AG10803 (cell line): ENCODE results near the gene RTKN.
"Not testable (repeated sequence)": the region's sequence is repeated elsewhere in the genome, so short reads cannot be mapped to it uniquely, and the experiment has no call there.

Experiments used
- DNase-seq: peaks from one replicate; pipeline ENCODE4 v3.0.0; 2010; ENCODE audit warnings: low read depth
- H3K4me3 ChIP-seq: 2 replicates; pipeline ENCODE4 v1.5.1; 2011; ENCODE audit warnings: mild to moderate bottlenecking, low read length, control low read depth
- TF ChIP-seq, protein P1 (sequence below): conservative IDR thresholded peaks from 2 replicates; pipeline ENCODE4 v1.5.1; 2011; ENCODE audit warnings: mild to moderate bottlenecking, low read length, control low read depth, inconsistent platforms

RTKN gene

GRCh38 chr2:74448771-74449170, 7.0 kb upstream of the RTKN start:
- DNase-seq, result no peak
- H3K4me3 ChIP-seq, result no peak overlapping the region
- TF ChIP-seq, protein P1, sequence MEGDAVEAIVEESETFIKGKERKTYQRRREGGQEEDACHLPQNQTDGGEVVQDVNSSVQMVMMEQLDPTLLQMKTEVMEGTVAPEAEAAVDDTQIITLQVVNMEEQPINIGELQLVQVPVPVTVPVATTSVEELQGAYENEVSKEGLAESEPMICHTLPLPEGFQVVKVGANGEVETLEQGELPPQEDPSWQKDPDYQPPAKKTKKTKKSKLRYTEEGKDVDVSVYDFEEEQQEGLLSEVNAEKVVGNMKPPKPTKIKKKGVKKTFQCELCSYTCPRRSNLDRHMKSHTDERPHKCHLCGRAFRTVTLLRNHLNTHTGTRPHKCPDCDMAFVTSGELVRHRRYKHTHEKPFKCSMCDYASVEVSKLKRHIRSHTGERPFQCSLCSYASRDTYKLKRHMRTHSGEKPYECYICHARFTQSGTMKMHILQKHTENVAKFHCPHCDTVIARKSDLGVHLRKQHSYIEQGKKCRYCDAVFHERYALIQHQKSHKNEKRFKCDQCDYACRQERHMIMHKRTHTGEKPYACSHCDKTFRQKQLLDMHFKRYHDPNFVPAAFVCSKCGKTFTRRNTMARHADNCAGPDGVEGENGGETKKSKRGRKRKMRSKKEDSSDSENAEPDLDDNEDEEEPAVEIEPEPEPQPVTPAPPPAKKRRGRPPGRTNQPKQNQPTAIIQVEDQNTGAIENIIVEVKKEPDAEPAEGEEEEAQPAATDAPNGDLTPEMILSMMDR, result no peak

GRCh38 chr2:74447230-74447999, 5.7 kb upstream of the RTKN start:
- H3K4me3 ChIP-seq, result no peak overlapping the region
- no peak for DNase-seq
- TF ChIP-seq, protein P1, result no peak

DNA sequence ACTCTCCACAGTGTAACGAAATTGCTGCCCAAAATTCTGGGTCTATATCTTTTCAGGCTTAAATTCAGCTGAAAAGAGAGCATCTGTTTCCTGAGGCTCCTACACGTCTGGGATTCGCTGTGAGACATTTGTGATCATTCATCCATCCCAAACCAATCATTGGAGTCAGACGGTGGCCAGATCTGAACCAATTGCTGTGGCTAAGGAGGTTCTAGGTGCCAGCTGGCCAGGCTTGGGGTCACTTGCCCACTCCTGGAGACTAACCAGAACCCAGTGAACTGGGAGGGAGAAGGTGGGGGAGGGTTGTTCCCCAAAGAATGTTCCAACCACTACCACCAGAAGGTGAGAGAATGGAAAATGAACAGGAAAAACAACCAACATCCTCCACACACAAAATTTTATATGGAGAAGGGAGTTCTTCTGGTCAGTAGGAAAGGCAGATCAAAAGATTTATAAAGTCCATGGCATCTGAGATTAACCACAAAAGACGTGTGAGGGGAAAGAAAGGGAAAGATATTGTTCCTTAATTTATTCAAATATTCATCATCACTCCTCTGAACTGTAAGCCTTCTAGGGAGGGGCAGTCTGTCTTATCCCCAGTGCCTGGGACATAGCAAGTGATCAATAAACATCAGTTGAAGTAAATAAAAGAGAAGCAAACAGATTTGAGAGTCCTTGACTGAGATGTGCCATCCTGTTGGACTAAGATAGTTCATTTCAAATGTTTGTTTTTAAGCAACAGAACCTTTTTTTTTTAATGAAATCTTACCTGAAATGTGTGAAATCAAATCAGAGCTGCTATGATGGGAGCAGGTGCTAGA, 3.0 kb upstream of the RTKN start:
- no peak for DNase-seq
- TF ChIP-seq, protein P1, result no peak
- H3K4me3 ChIP-seq, result no peak overlapping the region

- not testable (repeated sequence) for H3K4me3 ChIP-seq, DNase-seq
Observed at GRCh38 chr2:74442483-74443297, 953 bp upstream of the RTKN start.

DNA sequence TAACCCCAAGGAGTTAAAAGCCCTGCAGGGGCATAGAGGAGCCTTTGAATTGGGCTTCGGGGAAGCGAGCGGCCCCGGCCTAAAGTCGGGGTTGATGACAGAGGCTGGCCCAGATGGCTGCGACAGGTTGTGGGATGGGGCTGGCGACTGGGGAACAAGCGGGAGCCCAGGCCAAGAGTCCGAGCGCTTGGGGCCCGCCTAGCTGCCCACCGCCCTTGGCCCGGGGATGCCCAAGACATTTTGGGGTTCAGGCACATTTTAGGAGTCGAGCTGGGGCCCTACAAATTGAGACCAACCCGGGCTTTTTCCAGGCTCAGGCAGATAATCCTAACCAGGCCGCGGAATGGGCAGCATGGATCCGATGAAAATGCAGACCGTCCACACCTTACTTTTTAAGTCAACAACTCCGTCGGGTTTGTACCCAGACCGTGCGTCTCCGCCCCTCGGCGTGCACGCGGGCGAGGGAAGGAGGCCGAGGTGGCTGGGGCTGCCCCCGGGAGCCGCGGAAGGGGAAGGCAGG, 507 bp downstream of the RTKN start:
- TF ChIP-seq, protein P1, result no peak
- H3K4me3 ChIP-seq, result no peak overlapping the region
- no peak for DNase-seq

DNA sequence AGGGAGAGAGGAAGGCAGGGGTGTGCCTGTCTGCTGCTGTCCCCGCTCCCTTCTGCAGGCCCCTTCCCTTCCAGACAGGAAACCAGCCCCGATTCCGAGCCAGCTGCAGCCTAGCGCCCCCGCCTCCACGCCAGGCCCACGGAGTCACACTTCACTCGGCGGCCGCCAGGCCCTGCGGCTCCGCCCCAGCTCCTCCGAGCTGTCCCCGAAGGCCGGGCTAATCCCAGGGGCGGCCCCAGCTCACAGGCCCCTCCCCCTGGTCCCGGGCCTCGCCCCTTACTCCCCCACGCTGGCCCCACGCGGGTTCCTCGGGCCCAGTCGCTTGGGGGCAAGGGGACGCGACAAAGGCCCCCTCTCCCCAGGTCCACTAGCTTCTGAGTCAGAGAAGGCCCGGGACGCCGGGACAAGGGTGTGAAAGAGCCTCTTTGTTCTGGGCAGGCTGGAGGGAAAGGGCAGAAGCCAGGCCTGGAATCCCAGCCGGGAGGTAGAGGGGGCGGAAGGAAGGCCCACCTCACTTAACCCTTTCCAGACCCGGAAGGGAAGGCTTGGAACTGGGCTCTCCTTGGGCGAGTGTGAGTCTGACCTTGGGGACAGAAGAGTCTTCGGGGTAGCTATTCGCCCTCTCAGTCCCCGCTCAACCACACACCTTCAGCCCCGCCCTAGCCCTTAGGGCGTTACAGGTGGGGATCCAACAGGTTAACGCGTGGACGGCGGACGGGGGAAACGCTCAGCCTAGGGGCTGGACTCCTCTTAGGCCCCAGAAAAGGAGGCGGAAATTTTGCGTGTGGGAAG, 1.2 kb downstream of the RTKN start:
- TF ChIP-seq, protein P1, result peak; percentile 34
- peak; percentile 80 for DNase-seq
- H3K4me3 ChIP-seq, result peak overlapping the region; percentile 81
